Colon (tissue), 2 donors: ENCODE data around the gene KANSL1L.

Experiments used
- FAIRE-seq: peaks from 2 replicates; lab custom pipeline; 2012; peaks lifted over from hg19 to GRCh38; lab: Jason Lieb, UNC
- donor health status: control.
- donor health status: control.

KANSL1L gene

DNA sequence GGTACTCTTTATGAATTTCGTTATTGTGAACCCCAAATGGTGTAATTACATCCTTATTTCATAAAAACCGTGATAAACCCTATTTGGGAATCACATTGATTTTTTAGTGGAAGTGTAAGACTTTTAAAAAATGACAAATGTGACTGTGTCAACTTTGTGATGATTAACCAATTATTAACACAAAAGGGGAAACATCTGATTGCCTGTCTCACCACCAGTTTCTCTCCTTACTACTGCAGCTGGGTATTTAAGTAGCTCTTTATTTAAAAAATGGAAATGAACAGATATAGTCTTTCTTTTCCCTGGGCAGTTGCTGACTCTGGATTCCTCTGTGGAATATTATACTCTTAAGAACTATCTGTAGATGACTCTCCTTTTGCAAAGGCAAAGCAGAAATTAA, 180.4 kb downstream of the KANSL1L start:
- FAIRE-seq = no peak

DNA sequence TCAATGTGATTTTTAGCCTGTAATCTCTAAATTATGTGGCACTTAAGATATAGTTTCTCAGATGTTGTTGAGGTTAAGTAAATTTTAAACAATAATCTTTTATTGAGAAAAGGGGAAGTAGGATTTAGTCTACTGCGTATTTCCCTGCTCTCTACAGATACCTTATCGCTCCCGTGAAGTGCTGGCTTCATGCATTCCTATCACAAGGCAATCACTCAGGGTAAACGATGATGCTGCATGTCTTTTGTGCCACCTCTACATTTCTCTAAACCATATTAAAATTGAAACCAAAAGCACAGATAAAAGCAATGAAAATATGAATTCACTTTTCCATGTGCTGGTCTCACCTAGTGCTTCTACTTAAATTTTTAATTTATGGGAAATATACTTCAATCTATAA, 183.2 kb downstream of the KANSL1L start:
- FAIRE-seq = no peak

- no peak for FAIRE-seq
These were observed 184.8 kb downstream of the KANSL1L start for GRCh38 chr2:209986415-209986814.

GRCh38 chr2:209985874-209986273, 185.3 kb downstream of the KANSL1L start:
- no peak for FAIRE-seq

DNA sequence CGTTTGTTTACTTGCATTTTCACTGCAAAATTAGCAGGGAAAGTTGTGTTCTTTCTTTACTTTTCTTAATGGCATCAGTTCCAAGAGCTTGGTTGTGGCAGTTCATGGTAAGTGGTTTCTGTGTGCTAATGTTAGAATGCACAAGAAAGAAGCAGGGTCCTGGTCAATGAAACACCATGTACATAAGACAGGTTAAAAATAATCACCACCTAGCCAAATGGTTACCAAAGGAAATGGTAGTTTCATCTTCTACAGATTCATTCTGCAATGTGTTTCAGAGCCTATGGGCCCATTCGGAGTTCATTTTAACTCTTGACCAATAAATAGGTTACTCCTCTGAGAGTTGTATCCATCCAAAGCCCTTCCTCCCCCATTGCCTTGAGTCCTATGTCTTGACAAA, 186.9 kb downstream of the KANSL1L start:
- FAIRE-seq = no peak

- FAIRE-seq = peak; percentile 64
These were observed 193.6 kb downstream of the KANSL1L start for GRCh38 chr2:209977386-209978239.

DNA sequence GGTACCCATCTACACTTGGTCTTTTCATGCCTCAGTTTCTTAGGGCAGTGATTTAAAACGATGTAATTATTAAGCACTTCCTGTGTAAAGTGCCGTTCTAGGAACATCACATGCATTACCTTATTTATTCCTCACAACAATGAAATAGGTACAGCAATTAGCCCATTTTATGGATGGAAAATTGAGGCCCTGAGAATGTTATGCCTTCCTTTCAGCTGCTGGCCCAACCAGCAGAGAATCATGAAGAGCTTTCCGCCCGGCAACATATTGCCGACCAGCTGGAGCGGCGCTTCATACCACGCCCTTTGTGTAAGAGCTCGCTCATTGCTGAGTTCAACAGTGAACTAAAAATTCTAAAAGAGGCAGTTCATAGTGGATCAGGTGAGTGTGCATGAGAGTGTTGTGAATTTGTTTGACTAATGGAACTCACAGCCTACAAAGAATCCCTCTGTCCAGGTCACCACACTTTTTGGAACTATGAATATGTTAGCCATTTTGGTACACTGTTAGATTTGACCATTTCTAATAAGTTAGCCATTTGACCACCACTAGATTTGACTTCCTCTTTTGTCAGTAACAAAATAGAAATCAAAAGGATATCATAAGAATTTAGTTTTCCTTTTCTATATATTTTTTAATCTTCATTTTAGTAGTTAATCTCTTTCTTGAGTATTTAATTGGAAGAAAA, 194.4 kb downstream of the KANSL1L start:
- no peak for FAIRE-seq

DNA sequence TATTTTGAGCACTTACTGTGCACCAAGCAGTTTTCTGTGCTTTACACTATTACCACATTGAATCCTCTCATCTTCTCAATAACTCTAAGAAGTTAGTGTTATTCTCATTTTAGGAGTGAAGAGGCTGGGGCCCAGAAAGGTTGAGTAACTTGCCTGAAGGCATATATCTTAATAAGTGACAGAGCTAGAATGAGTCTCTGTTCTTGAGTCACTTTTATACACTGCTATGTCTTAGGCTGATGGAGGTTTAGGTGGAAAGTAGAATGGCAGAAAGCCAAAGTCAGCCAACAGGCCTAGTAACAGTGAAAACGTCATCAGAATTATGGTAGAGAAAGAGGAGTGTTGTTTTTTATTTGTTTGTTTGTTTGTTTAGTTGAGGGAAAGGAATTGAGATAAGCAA, 196.6 kb downstream of the KANSL1L start:
- FAIRE-seq = no peak

DNA sequence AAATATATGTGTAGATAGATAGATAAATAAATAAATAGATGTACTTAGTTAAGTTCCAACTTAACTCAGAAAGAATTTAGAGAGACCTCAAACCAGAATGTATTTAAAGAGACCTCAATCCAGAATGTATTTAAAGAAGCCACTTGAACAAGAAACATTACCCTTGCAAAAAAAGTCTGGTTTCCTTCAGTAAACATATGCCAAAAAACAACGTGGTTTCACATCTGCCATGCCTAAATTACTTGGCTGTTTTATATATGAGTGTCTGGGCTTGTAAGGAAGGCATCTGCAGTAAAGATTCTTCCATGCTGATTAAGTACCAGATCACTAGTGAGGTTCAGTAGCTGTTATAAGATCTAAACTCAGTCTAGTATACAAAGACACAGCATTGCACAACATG, 197.9 kb downstream of the KANSL1L start:
- no peak for FAIRE-seq
